HepG2 (cell line): ENCODE measurements around the gene TULP4. TPM values are rescaled to one million over a fixed set of nuclear protein-coding genes. Genes with fewer than 3 reads are reported as not detected.
A peak's percentile ranks its signal among the peaks of the same experiment; 100 is the strongest.

Source experiments
- ARNT2 ChIP-seq: sonication (generic); formaldehyde crosslinking; IDR thresholded peaks from 2 replicates; pipeline ENCODE4 v1.8.0; 2022; ENCODE audit warnings: mild to moderate bottlenecking, low read depth, missing genetic modification reagents, moderate library complexity
- CEBPG ChIP-seq: IDR thresholded peaks from 2 replicates; pipeline ENCODE4 v1.6.1; 2016
- E2F5 ChIP-seq: sonication (generic); formaldehyde crosslinking; conservative IDR thresholded peaks from 2 replicates; pipeline ENCODE4 v1.4.0; 2020; ENCODE audit warnings: missing genetic modification reagents
- HHEX ChIP-seq: IDR thresholded peaks from 2 replicates; pipeline ENCODE4 v1.6.1; 2016; ENCODE audit warnings: control low read depth
- PRDM10 ChIP-seq: sonication (generic); formaldehyde crosslinking; IDR thresholded peaks from 2 replicates; pipeline ENCODE4 v1.4.0; 2020; ENCODE audit warnings: low read depth, missing genetic modification reagents
- REST ChIP-seq, 2 experiments: IDR thresholded peaks; 2 replicates each; pipeline ENCODE4 v1.6.1; 2011 to 2012; ENCODE audit warnings: low read length in 2 of 2, borderline replicate concordance in 1 of 2, low read depth in 1 of 2, mild to moderate bottlenecking in 1 of 2, moderate library complexity in 1 of 2
- ZBTB26 ChIP-seq: IDR thresholded peaks from 2 replicates; pipeline ENCODE4 v1.6.1; 2016; ENCODE audit warnings: missing compliant biosample characterization, missing genetic modification reagents, borderline replicate concordance
- ZKSCAN5 ChIP-seq: sonication (generic); formaldehyde crosslinking; IDR thresholded peaks from 2 replicates; pipeline ENCODE4 v1.5.1; 2020; ENCODE audit warnings: mild to moderate bottlenecking, missing genetic modification reagents
- ZNF326 ChIP-seq: sonication (generic); formaldehyde crosslinking; IDR thresholded peaks from 2 replicates; pipeline ENCODE4 v1.4.0; 2020; ENCODE audit warnings: missing genetic modification reagents, borderline replicate concordance
- ZNF564 ChIP-seq: sonication (generic); formaldehyde crosslinking; IDR thresholded peaks from 2 replicates; pipeline ENCODE4 v1.8.1; 2023; ENCODE audit warnings: mild to moderate bottlenecking, missing genetic modification reagents
- ZNF605 ChIP-seq: sonication (generic); formaldehyde crosslinking; IDR thresholded peaks from 2 replicates; pipeline ENCODE4 v1.8.0; 2022; ENCODE audit warnings: mild to moderate bottlenecking, missing genetic modification reagents
- ZNF607 ChIP-seq: sonication (generic); formaldehyde crosslinking; IDR thresholded peaks from 2 replicates; pipeline ENCODE4 v1.5.1; 2020; ENCODE audit warnings: missing genetic modification reagents, mild to moderate bottlenecking, borderline replicate concordance
- ZNF687 ChIP-seq: sonication (generic); formaldehyde crosslinking; IDR thresholded peaks from 2 replicates; pipeline ENCODE4 v1.5.1; 2020; ENCODE audit warnings: mild to moderate bottlenecking, missing genetic modification reagents, moderate library complexity
- ZNF7 ChIP-seq: IDR thresholded peaks from 2 replicates; pipeline ENCODE4 v1.6.1; 2016; ENCODE audit warnings: missing biosample characterization, missing genetic modification reagents
- polyA plus RNA-seq, 8 experiments: library from polyadenylated mRNA; depleted of rRNA in 3 of 8; stranded (reverse) in 7 of 8; unstranded in 1 of 8; fragments of >200 nt; fragmentation: Illumina TruSeq in 4 of 8; extraction: Trizol in 4 of 8; gene quantifications; 2 replicates each; pipeline versions ENCODE4 v1.2.1 to v1.2.3, GENCODE V29; 2011 to 2016; ENCODE audit warnings: low read depth in 4 of 8, missing spikeins in 1 of 8, mixed read lengths in 1 of 8; ENCODE audit not compliant: insufficient read depth in 1 of 8
- total RNA-seq, 5 experiments: library from RNA; depleted of rRNA; stranded (reverse); fragments of >200 nt; fragmentation: Illumina TruSeq; extraction: Trizol; gene quantifications; 2 replicates each; pipeline ENCODE4 v1.2.3, GENCODE V29; 2016; ENCODE audit warnings: low read depth in 1 of 5

TULP4 gene
- total and polyA plus RNA-seq, 2 of the 13 experiments (the other 11 are each of a cell fraction or from before 2014, with no cell fraction given), result 21.1 to 122 TPM

- TF ChIP-seq REST (IDR thresholded peaks at IDR 0.05; ENCODE audit: borderline replicate concordance in 1 of 2, low read depth in 1 of 2, low read length in 2 of 2) (peak; percentile 84 to 99), ZNF7 (CRISPR knock-in tag) (peak; percentile 78), ARNT2 (CRISPR knock-in tag) (peak; percentile 92), ZNF564 (peak; percentile 82), ZNF326 (CRISPR knock-in tag) (peak; percentile 65; the same call in 1 of the 2 replicates), HHEX (CRISPR knock-in tag) (no peak), E2F5 (CRISPR knock-in tag) (peak; percentile 70; the same call in 1 of the 2 replicates), CEBPG (CRISPR knock-in tag) (peak; percentile 17; the same call in 1 of the 2 replicates), PRDM10 (peak; percentile 87), ZNF687 (CRISPR knock-in tag) (peak; percentile 67), ZNF605 (CRISPR knock-in tag) (peak; percentile 99), ZNF607 (CRISPR knock-in tag) (peak; percentile 98), ZKSCAN5 (0 out of 2 replicates have a peak, but pooled peaks have one; percentile 17), ZBTB26 (CRISPR knock-in tag) (peak; percentile 96)
Measured at GRCh38 chr6:158536084-158536890, 224.0 kb downstream of the TULP4 start (continued).
